22Rv1 (cell line): Measurements from ENCODE around the gene SERPINA5.

ENCODE experiments used
- H3K27ac ChIP-seq: fragments of 450-650 bp; 2 replicates; pipeline ENCODE4 v1.5.1; 2017
- CTCF ChIP-seq: fragments of 450-650 bp; IDR thresholded peaks from 2 replicates; pipeline ENCODE4 v1.5.1; 2017; ENCODE audit warnings: mild to moderate bottlenecking
- ZFX ChIP-seq: fragments of 450-650 bp; IDR thresholded peaks from 2 replicates; pipeline ENCODE4 v1.6.1; 2017; ENCODE audit warnings: antibody characterized with exemption, borderline replicate concordance

The SERPINA5 gene

DNA sequence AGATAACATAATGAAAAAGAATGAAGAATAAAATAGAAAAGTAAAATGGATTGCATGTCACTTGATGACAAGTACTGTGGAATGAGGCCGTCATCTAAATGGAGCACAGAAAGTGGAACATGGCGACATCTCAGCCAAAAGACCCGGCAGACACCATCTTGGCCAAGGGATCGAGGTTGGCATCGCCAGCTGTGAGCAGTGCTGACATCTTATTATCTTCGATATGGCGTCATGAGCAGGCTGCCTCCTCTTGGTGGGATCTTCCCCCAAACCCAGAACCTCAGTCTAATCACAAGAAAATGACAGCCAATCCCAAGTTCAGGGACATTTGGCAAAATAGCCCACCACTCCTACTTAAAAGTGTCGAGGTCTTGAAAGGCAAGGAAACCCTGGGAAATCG, 15.1 kb downstream of the SERPINA5 start:
- no peak overlapping the region for H3K27ac ChIP-seq
- TF ChIP-seq ZFX (no peak), CTCF (no peak)

DNA sequence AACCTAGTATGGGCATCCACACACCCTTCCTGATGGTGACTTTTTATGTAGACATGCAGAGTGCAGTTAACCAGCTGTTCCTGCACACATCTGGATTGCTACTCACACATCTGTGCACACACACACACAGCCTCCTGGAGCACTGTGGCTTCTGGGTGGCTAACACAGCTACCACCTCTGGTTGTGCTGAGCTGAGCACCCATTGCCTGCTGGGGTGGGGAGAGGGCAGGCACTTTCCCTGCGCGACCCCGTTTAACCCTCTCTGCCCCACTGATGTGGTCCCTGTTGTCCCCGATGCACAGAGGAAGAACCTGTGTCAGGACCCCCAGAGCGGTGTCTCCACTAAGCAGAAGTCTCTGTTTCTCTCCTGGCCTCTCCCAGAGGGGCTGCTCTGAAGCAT, 16.6 kb downstream of the SERPINA5 start:
- H3K27ac ChIP-seq: no peak overlapping the region
- no peak for TF ChIP-seq ZFX
- TF ChIP-seq CTCF: no peak

GRCh38 chr14:94598506-94598815, 17.2 kb downstream of the SERPINA5 start:
- no peak overlapping the region for H3K27ac ChIP-seq

GRCh38 chr14:94598816-94599655, 17.8 kb downstream of the SERPINA5 start:
- no peak overlapping the region for H3K27ac ChIP-seq
- no peak for TF ChIP-seq ZFX
- no peak for TF ChIP-seq CTCF

More at GRCh38 chr14:94598506-94598815, 17.2 kb downstream of the SERPINA5 start:
- TF ChIP-seq ZFX: no peak
- no peak for TF ChIP-seq CTCF

GRCh38 chr14:94599656-94600004, 18.4 kb downstream of the SERPINA5 start:
- H3K27ac ChIP-seq: no peak overlapping the region

GRCh38 chr14:94600148-94600545, 18.9 kb downstream of the SERPINA5 start:
- no peak for TF ChIP-seq ZFX
- no peak for TF ChIP-seq CTCF
- no peak overlapping the region for H3K27ac ChIP-seq

More at GRCh38 chr14:94599656-94600004, 18.4 kb downstream of the SERPINA5 start:
- TF ChIP-seq ZFX (no peak), CTCF (no peak)

DNA sequence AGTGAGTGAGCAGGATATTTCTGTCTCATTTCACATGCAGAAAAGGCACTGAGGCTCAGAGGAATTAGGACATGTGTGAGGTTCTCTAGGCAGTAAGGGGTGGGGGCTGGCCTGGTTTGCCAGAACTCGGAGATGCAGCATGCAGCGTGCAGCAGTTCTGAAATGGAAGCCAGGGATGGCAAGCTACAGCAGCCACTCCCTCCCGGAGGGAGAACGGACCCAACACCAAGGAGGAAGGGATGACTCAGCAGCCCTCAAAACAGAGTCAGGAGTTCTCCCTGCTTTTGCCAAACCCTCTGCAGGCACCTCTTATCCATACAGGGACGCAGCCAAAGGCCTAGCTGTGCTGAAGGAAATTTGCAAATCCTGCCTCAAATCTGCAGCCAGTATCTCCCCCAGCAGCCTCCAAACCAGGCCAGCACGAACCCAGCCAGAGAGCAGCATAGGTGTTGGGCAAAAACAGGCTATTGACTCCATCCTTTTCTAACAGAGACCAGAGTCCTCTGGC, 20.7 kb downstream of the SERPINA5 start:
- no peak for TF ChIP-seq CTCF
- TF ChIP-seq ZFX: no peak
- no peak overlapping the region for H3K27ac ChIP-seq
